Cardiac muscle cell (in vitro differentiated cells and primary cell): ENCODE measurements around the gene COL10A1. TPM values are rescaled to one million over a fixed set of nuclear protein-coding genes. Genes with fewer than 3 reads are reported as not detected.
A peak's percentile ranks its signal among the peaks of the same experiment; 100 is the strongest.
"Not testable (repeated sequence)": the region's sequence is repeated elsewhere in the genome, so short reads cannot be mapped to it uniquely, and the experiment has no call there.

Experiments used
- DNase-seq, 2 donors: peaks; one replicate each; pipeline versions ENCODE4 v3.0.0 to v3.0.0-alpha.2; 2010 to 2017; ENCODE audit warnings: low read depth in 1 of 2, low spot score in 1 of 2
- H3K27ac ChIP-seq: fragments of 200-600 bp; sonication (generic); 2 replicates; pipeline ENCODE4 v1.5.1; 2016
- H3K27me3 ChIP-seq: fragments of 200-600 bp; sonication (generic); 2 replicates; pipeline ENCODE4 v1.6.0; 2016; ENCODE audit warnings: control low read depth
- H3K36me3 ChIP-seq: fragments of 200-600 bp; sonication (generic); 2 replicates; pipeline ENCODE4 v1.5.1; 2016; ENCODE audit warnings: control low read depth
- H3K4me1 ChIP-seq: fragments of 200-600 bp; sonication (generic); 2 replicates; pipeline ENCODE4 v1.8.1; 2017; ENCODE audit warnings: low read depth, mild to moderate bottlenecking, mixed run types
- H3K4me3 ChIP-seq: fragments of 200-600 bp; sonication (generic); 2 replicates; pipeline ENCODE4 v1.5.1; 2016; ENCODE audit warnings: mild to moderate bottlenecking
- H3K9me3 ChIP-seq: fragments of 200-600 bp; sonication (generic); 2 replicates; pipeline ENCODE4 v1.5.1; 2017; ENCODE audit warnings: low read depth, mild to moderate bottlenecking, control low read depth
- CTCF ChIP-seq: IDR thresholded peaks from 2 replicates; pipeline ENCODE4 v1.5.1; 2012; ENCODE audit warnings: low read depth, mild to moderate bottlenecking, low read length
- polyA plus RNA-seq: library from polyadenylated mRNA; unstranded; fragments of >200 nt; fragmentation: Nextera tagmentation; extraction: Ambion mirVana; gene quantifications from 2 replicates; pipeline ENCODE4 v1.2.1, GENCODE V29; 2016
- total RNA-seq: library from RNA; depleted of rRNA; stranded (reverse); fragments of >200 nt; gene quantifications from 2 replicates; pipeline ENCODE4 v1.2.3, GENCODE V29; 2016

The COL10A1 gene
- total and polyA plus RNA-seq, 2 experiments from 2014 or later, result 0.13 TPM; not detected in 1

GRCh38 chr6:116096979-116097816 lies 28.7 kb downstream of the COL10A1 start:
- peaks cover 3% of the 10 kb centered on the region for H3K4me1 ChIP-seq
- H3K27ac ChIP-seq, result no peak overlapping the region
- H3K4me3 ChIP-seq, result no peak overlapping the region
- no peaks in the 10 kb centered on the region for H3K9me3 ChIP-seq
- H3K27me3 ChIP-seq, result no peaks in the 10 kb centered on the region
- TF ChIP-seq CTCF, result peak; percentile 56
- DNase-seq, result peak in 1 of 2 donors; percentile 44
- H3K36me3 ChIP-seq, result no peaks in the 10 kb centered on the region

DNA sequence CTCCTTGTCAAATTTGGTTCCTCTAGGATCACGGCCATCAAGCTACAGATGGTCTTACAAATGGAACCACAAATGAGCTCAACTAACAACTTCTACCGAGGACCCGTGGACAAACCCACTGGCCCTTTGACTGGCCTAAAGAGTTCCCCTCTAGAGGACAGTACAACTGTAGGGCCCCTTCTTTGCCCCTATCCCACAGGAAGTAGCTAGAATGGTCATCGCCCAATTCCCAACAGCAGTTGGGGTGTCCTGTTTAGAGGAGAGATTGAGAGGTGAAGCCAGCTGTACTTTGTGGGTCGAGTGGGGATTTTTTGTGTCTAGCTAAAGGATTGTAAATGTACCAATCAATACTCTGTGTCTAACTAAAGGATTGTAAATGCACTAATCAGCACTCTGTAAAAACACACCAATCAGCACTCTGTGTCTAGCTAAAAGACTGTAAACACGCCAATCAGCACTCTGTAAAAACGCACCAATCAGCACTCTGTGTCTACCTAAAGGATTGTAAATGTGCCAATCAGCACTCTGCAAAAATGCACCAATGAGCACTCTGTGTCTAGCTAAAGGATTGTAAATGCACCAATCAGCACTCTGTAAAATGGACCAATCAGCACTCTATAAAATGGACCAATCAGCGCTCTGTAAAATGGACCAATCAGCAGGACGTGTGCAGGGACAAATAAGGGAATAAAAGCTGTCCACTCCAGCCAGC lies 29.7 kb downstream of the COL10A1 start:
- not testable (repeated sequence) for H3K36me3 ChIP-seq, H3K9me3 ChIP-seq, H3K27ac ChIP-seq, H3K27me3 ChIP-seq, DNase-seq, H3K4me3 ChIP-seq, H3K4me1 ChIP-seq

- no peak for DNase-seq
- Histone ChIP-seq H3K27ac (no peak overlapping the region), H3K4me1 (peaks cover 3% of the 10 kb centered on the region)
Observed at GRCh38 chr6:116094041-116094440, 31.9 kb downstream of the COL10A1 start.

DNA sequence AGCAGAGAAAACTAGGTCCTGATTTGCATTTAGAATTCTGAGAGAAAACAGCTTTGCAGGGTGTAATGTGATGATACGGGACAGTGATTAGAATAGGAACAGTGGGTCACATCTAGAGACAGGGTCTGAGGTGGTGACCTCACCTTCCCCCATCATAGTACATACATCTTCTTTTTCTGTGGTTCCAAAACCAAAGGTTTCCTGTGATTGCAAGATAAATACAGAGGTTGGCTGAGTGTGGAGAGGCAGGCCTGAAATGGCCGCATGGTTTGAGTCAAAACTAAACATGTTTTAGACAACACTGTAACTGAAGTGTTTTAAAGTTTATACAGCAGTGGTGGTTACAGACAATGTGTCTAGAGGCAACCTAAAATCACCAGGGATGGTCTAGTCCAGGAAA lies 35.7 kb downstream of the COL10A1 start:
- no peak overlapping the region for H3K4me3 ChIP-seq

More at GRCh38 chr6:116094041-116094440, 31.9 kb downstream of the COL10A1 start:
- no peak for TF ChIP-seq CTCF
- H3K36me3 ChIP-seq, result no peaks in the 10 kb centered on the region
- no peaks in the 10 kb centered on the region for H3K9me3 ChIP-seq
- no peaks in the 10 kb centered on the region for H3K27me3 ChIP-seq
- H3K4me3 ChIP-seq, result no peak overlapping the region

DNA sequence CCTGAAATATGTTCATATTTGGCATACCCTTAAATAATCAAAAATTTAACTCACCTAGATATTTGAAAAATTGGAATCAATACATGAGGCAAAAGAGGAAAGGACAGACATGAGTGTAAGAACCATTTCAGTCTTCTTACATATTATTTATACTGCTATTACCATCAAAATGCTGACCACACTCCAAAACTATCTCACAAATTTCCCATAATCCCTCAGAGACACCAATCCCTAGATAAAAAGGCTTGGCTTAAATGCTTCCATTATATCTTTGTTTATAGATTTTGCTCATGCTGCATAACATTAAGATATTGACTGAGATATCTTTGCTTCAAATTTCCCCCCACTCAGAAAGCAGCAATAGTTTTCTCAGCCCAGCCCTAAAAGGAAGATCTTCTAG lies 37.0 kb downstream of the COL10A1 start:
- H3K4me1 ChIP-seq, result no peaks in the 10 kb centered on the region
- DNase-seq, result no peak
- TF ChIP-seq CTCF, result no peak

More for the DNA sequence above, 35.7 kb downstream of the COL10A1 start:
- DNase-seq, result no peak
- Histone ChIP-seq H3K36me3 (no peaks in the 10 kb centered on the region), H3K27ac (no peak overlapping the region), H3K4me1 (no peaks in the 10 kb centered on the region), H3K9me3 (no peaks in the 10 kb centered on the region), H3K27me3 (no peaks in the 10 kb centered on the region)
- no peak for TF ChIP-seq CTCF

More for the DNA sequence above, 37.0 kb downstream of the COL10A1 start:
- H3K4me3 ChIP-seq, result no peak overlapping the region
- H3K9me3 ChIP-seq, result no peaks in the 10 kb centered on the region
- no peaks in the 10 kb centered on the region for H3K27me3 ChIP-seq
- no peaks in the 10 kb centered on the region for H3K36me3 ChIP-seq
- H3K27ac ChIP-seq, result no peak overlapping the region
